OCI-LY7 (cell line): ENCODE measurements around the gene USP48. TPM values are rescaled to one million over a fixed set of nuclear protein-coding genes. Genes with fewer than 3 reads are reported as not detected.
A peak's percentile ranks its signal among the peaks of the same experiment; 100 is the strongest.

Experiments used
- BruUV-seq: library from RNA; stranded (reverse); fragments of 400-500 nt; replicated peaks from 2 replicates; lab custom pipeline; 2021; lab: Mats Ljungman, UMichigan
- CTCF ChIA-PET: fragments of 300-600 bp; sonication (Branson Sonifier 250); formaldehyde crosslinking; loops from one replicate; lab custom pipeline; 2022; ENCODE audit warnings: antibody characterized with exemption; ENCODE audit not compliant: unreplicated experiment; lab: Charles Lee
- POLR2A ChIA-PET: fragments of 300-600 bp; sonication (Branson Sonifier 250); formaldehyde crosslinking; loops from one replicate; lab custom pipeline; 2022; ENCODE audit warnings: antibody characterized with exemption; lab: Charles Lee
- DNase-seq: peaks from one replicate; pipeline ENCODE4 v3.0.0-alpha.2; 2015; ENCODE audit warnings: low spot score
- H2AFZ ChIP-seq: fragments of 200-600 bp; sonication (generic), shearing (Covaris generic); 2 replicates; pipeline ENCODE4 v1.6.1; 2014; ENCODE audit warnings: mild to moderate bottlenecking, antibody characterized with exemption, low read length, moderate library complexity
- H3K27ac ChIP-seq: fragments of 200-600 bp; sonication (generic); 2 replicates; pipeline ENCODE4 v1.5.1; 2014; ENCODE audit warnings: mixed run types, low read depth, mild to moderate bottlenecking, moderate library complexity, low read length, inconsistent platforms; ENCODE audit not compliant: poor library complexity, severe bottlenecking
- H3K36me3 ChIP-seq: fragments of 200-600 bp; sonication (generic); 2 replicates; pipeline ENCODE4 v1.6.1; 2014; ENCODE audit warnings: mild to moderate bottlenecking, antibody characterized with exemption, low read length, moderate library complexity, mixed read lengths; ENCODE audit not compliant: insufficient read depth
- H3K4me1 ChIP-seq: fragments of 200-600 bp; sonication (generic); 2 replicates; pipeline ENCODE4 v1.5.1; 2014; ENCODE audit warnings: mild to moderate bottlenecking, low read length; ENCODE audit not compliant: insufficient read depth, poor library complexity, severe bottlenecking
- H3K4me2 ChIP-seq: fragments of 200-600 bp; sonication (generic); 2 replicates; pipeline ENCODE4 v1.6.1; 2014; ENCODE audit warnings: mild to moderate bottlenecking, low read length
- H3K4me3 ChIP-seq: fragments of 200-600 bp; sonication (generic); 2 replicates; pipeline ENCODE4 v1.5.1; 2014; ENCODE audit warnings: mild to moderate bottlenecking, low read depth, low read length; ENCODE audit not compliant: poor library complexity, severe bottlenecking
- H3K79me2 ChIP-seq: fragments of 200-600 bp; sonication (generic); 2 replicates; pipeline ENCODE4 v1.6.1; 2016; ENCODE audit warnings: low read depth, mild to moderate bottlenecking, low read length, moderate library complexity, mixed read lengths; ENCODE audit not compliant: insufficient read depth
- H3K9me2 ChIP-seq: fragments of 200-600 bp; sonication (generic); 2 replicates; pipeline ENCODE4 v1.6.1; 2016; ENCODE audit warnings: mild to moderate bottlenecking, low read length, mixed read lengths; ENCODE audit not compliant: insufficient read depth
- H3K9me3 ChIP-seq: fragments of 200-600 bp; sonication (generic); 2 replicates; pipeline ENCODE4 v1.6.1; 2014; ENCODE audit warnings: mild to moderate bottlenecking, mixed run types, low read length, mixed read lengths
- H4K20me1 ChIP-seq: fragments of 200-600 bp; sonication (generic); 2 replicates; pipeline ENCODE4 v1.6.1; 2014; ENCODE audit warnings: mild to moderate bottlenecking, antibody characterized with exemption, low read length, moderate library complexity, mixed read lengths; ENCODE audit not compliant: insufficient read depth
- CTCF ChIP-seq: fragments of 200-600 bp; sonication (generic); conservative IDR thresholded peaks from 2 replicates; pipeline ENCODE4 v1.5.1; 2014; ENCODE audit warnings: mild to moderate bottlenecking, antibody characterized with exemption, low read length, moderate library complexity, mixed read lengths
- EZH2phosphoT487 ChIP-seq: fragments of 200-600 bp; sonication (generic); IDR thresholded peaks from 2 replicates; pipeline ENCODE4 v1.6.1; 2018; ENCODE audit warnings: low read depth, borderline replicate concordance, mild to moderate bottlenecking, mixed run types, antibody characterized with exemption, low read length, moderate library complexity, mixed read lengths
- intact Hi-C: fragments of 100-400 bp; cut with micrococcal nuclease; formaldehyde crosslinking; loops from one replicate; pipeline ENCODE4 v1.10.0; 2022; ENCODE audit not compliant: unreplicated experiment
- total RNA-seq, 2 experiments: library from RNA; depleted of rRNA in 1 of 2; stranded (reverse); fragments of >200 nt in 1 of 2; shearing (Covaris generic) in 1 of 2; gene quantifications; 2 replicates each; pipeline ENCODE4 v1.2.3, GENCODE V29; 2014 to 2022

Gene USP48
- total RNA-seq, 2 experiments from 2014 or later, result 45.0 to 98.3 TPM

DNA sequence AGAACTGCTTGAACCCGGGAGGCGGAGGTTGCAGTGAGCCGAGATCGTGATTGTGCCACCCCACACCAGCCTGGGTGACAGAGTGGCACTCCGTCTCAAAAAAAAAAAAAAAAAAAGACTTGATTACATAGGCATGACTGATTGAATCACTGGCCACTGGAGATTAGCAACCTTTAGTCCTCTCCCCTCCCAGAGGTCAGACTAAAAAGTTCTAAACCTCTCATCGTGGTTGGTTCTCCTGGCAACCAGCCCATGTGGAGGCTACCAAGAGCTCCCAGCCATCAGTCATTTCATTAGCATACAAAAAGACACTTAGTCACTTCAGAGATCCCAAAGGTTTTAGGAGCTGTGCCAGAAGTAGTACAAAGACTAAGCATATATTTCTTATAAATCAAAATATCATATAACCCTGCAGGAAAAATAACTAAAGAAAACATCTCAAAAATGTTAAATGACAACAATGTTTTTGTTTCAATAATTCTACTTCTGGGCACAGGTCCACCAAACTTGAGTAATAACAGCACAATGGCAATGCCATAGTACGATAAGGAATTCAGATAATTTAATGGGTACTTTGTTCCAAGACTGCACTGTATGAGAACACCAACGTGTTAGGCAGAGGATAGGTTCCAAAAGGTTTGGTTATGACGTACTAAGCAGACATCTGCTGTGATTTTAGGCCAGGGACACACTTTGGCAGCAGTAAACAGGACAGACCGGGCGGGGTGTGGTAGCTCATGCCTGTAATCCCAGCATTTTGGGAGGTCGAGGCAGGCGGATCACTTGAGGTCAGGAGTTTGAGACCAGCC, 18.1 kb downstream of the USP48 start:
- ChIA-PET POLR2A (interaction anchor here (0.7 to 2.1 kb wide), 2 partner anchors 13 to 17 kb away, joined by 5 to 6 read pairs; no protein-coding TSS in a partner anchor), CTCF (interaction anchor here (0.6 kb wide), 1 partner anchor 254 kb away, joined by 3 read pairs; no protein-coding TSS in a partner anchor)
- intact Hi-C loops, result no loop called here
- Histone ChIP-seq H3K9me3 (no peaks in the 10 kb centered on the region), H3K9me2 (no peaks in the 10 kb centered on the region), H2AFZ (no peak overlapping the region), H3K79me2 (peaks cover 100% of the 10 kb centered on the region), H3K4me1 (peaks cover 59% of the 10 kb centered on the region), H3K4me2 (peak overlapping the region; percentile 77), H3K36me3 (peaks cover 10% of the 10 kb centered on the region), H4K20me1 (peaks cover 12% of the 10 kb centered on the region; the same call in 1 of the 2 replicates), H3K4me3 (peak overlapping the region; percentile 28), H3K27ac (peak overlapping the region; percentile 74)
- DNase-seq, result no peak
- no TSS peak for BruUV-seq
- TF ChIP-seq CTCF (no peak), EZH2phosphoT487 (no peak)

GRCh38 chr1:21763694-21764419, 19.1 kb downstream of the USP48 start:
- H3K9me2 ChIP-seq, result no peaks in the 10 kb centered on the region
- ChIA-PET POLR2A (interaction anchor here (0.7 to 2.1 kb wide), 2 partner anchors 12 to 18 kb away, joined by 5 to 6 read pairs; no protein-coding TSS in a partner anchor), CTCF (interaction anchor here (0.6 kb wide), 1 partner anchor 255 kb away, joined by 3 read pairs; no protein-coding TSS in a partner anchor)
- no peaks in the 10 kb centered on the region for H3K9me3 ChIP-seq
- H3K27ac ChIP-seq, result peak overlapping the region; percentile 74
- peaks cover under 1% of the 10 kb centered on the region for H3K36me3 ChIP-seq
- intact Hi-C loops, result loop anchor here (2.0 kb wide), 1 partner anchor 19 kb away; the partner anchor contains the start of gene USP48
- no TSS peak for BruUV-seq
- peak; percentile 31 for DNase-seq
- peak overlapping the region; percentile 77 for H3K4me2 ChIP-seq
- H4K20me1 ChIP-seq, result peaks cover 18% of the 10 kb centered on the region; the same call in 1 of the 2 replicates
- H3K4me3 ChIP-seq, result peak overlapping the region; percentile 28
- peaks cover 100% of the 10 kb centered on the region for H3K79me2 ChIP-seq
- peaks cover 64% of the 10 kb centered on the region for H3K4me1 ChIP-seq
- TF ChIP-seq CTCF (no peak), EZH2phosphoT487 (no peak)
- no peak overlapping the region for H2AFZ ChIP-seq
